GM23338 (cell line): ENCODE results near the gene SF1. TPM values are rescaled to one million over a fixed set of nuclear protein-coding genes. Genes with fewer than 3 reads are reported as not detected.

ENCODE experiments used
- ATAC-seq: fragments of 200-7000 bp; cut with Tn5 transposase; 3 replicates; pipeline ENCODE4 v1.9.1; 2020
- DNase-seq: peaks from one replicate; pipeline ENCODE4 v3.0.0-alpha.2; 2015; ENCODE audit warnings: low spot score
- H2AFZ ChIP-seq: fragments of 200-600 bp; sonication (generic); 2 replicates; pipeline ENCODE4 v1.8.0; 2016; ENCODE audit warnings: antibody characterized with exemption, mild to moderate bottlenecking, moderate library complexity
- H3F3A ChIP-seq: fragments of 200-600 bp; sonication (generic); replicated peaks from 2 replicates; pipeline ENCODE4 v1.8.0; 2017; ENCODE audit warnings: antibody characterized with exemption, mixed run types, low read depth
- H3K27ac ChIP-seq: fragments of 200-600 bp; sonication (generic); 2 replicates; pipeline ENCODE4 v1.6.1; 2016; ENCODE audit warnings: low read depth
- H3K27me3 ChIP-seq: fragments of 200-600 bp; sonication (generic); 2 replicates; pipeline ENCODE4 v1.8.0; 2016; ENCODE audit warnings: mild to moderate bottlenecking, mixed run types, moderate library complexity; ENCODE audit not compliant: insufficient read depth
- H3K36me3 ChIP-seq: fragments of 200-600 bp; sonication (generic); 2 replicates; pipeline ENCODE4 v1.8.0; 2016; ENCODE audit warnings: mild to moderate bottlenecking; ENCODE audit not compliant: insufficient read depth
- H3K4me1 ChIP-seq: fragments of 200-600 bp; sonication (generic); 2 replicates; pipeline ENCODE4 v1.8.0; 2016; ENCODE audit warnings: mild to moderate bottlenecking, moderate library complexity; ENCODE audit not compliant: insufficient read depth
- H3K4me2 ChIP-seq: fragments of 200-600 bp; sonication (generic); 2 replicates; pipeline ENCODE4 v1.7.1; 2017; ENCODE audit warnings: mixed run types
- H3K4me3 ChIP-seq: fragments of 200-600 bp; sonication (generic); 2 replicates; pipeline ENCODE4 v1.6.1; 2016; ENCODE audit warnings: mixed run types
- H3K79me2 ChIP-seq: fragments of 200-600 bp; sonication (generic); replicated peaks from 2 replicates; pipeline ENCODE4 v1.8.0; 2017; ENCODE audit warnings: mild to moderate bottlenecking; ENCODE audit not compliant: insufficient read depth
- H3K9me2 ChIP-seq: fragments of 200-600 bp; sonication (generic); 2 replicates; pipeline ENCODE4 v1.8.0; 2017; ENCODE audit not compliant: insufficient read depth
- H4K20me1 ChIP-seq: fragments of 200-600 bp; sonication (generic); replicated peaks from 2 replicates; pipeline ENCODE4 v1.8.0; 2017; ENCODE audit warnings: mild to moderate bottlenecking; ENCODE audit not compliant: insufficient read depth
- H3K27ac Mint-ChIP-seq: 2 replicates; pipeline ENCODE4 v1.8.0; 2020; ENCODE audit warnings: inconsistent platforms, mild to moderate bottlenecking, moderate library complexity, mixed read lengths
- H3K27me3 Mint-ChIP-seq: 3 replicates; pipeline ENCODE4 v1.8.0; 2022; ENCODE audit warnings: low read depth, mild to moderate bottlenecking, moderate library complexity, mixed read lengths, inconsistent platforms; ENCODE audit not compliant: insufficient read depth, poor library complexity
- H3K36me3 Mint-ChIP-seq: 3 replicates; pipeline ENCODE4 v1.8.0; 2021; ENCODE audit warnings: low read depth, mild to moderate bottlenecking, inconsistent platforms, moderate library complexity, mixed read lengths
- H3K4me1 Mint-ChIP-seq: 3 replicates; pipeline ENCODE4 v1.8.0; 2020; ENCODE audit warnings: mild to moderate bottlenecking, inconsistent platforms, mixed read lengths
- H3K4me3 Mint-ChIP-seq: 3 replicates; pipeline ENCODE4 v1.8.0; 2021; ENCODE audit warnings: moderate library complexity, mild to moderate bottlenecking, inconsistent platforms, mixed read lengths
- H3K9me3 Mint-ChIP-seq: 3 replicates; pipeline ENCODE4 v1.8.0; 2020; ENCODE audit warnings: moderate library complexity, mild to moderate bottlenecking, inconsistent platforms, mixed read lengths
- CREB1 ChIP-seq: fragments of 250-450 bp; sonication (Bioruptor Pico); IDR thresholded peaks from 2 replicates; pipeline ENCODE4 v1.5.0; 2020; ENCODE audit warnings: low read depth, mild to moderate bottlenecking, moderate library complexity
- CTCF ChIP-seq, 2 experiments: fragments of 200-600 bp in 1 of 2; sonication (generic) in 1 of 2; conservative IDR thresholded peaks; 2 replicates each; pipeline versions ENCODE4 v1.5.1 to v1.6.1; 2016 to 2017; ENCODE audit warnings: antibody characterized with exemption in 2 of 2, low read depth in 2 of 2, mild to moderate bottlenecking in 2 of 2, moderate library complexity in 1 of 2
- ETS1 ChIP-seq: IDR thresholded peaks from 2 replicates; pipeline ENCODE4 v1.6.1; 2016; ENCODE audit warnings: antibody characterized with exemption
- EZH2 ChIP-seq: fragments of 200-600 bp; sonication (generic); IDR thresholded peaks from one replicate; pipeline ENCODE4 v1.8.0; 2017; ENCODE audit warnings: antibody characterized with exemption, mild to moderate bottlenecking, low read depth; ENCODE audit not compliant: unreplicated experiment
- EZH2phosphoT487 ChIP-seq: fragments of 200-600 bp; sonication (generic); IDR thresholded peaks from one replicate; pipeline ENCODE4 v1.8.1; 2018; ENCODE audit warnings: antibody characterized with exemption; ENCODE audit not compliant: unreplicated experiment
- JUNB ChIP-seq: IDR thresholded peaks from one replicate; pipeline ENCODE4 v1.6.1; 2016; ENCODE audit warnings: antibody characterized with exemption; ENCODE audit not compliant: unreplicated experiment
- NANOG ChIP-seq: IDR thresholded peaks from 2 replicates; pipeline ENCODE4 v1.6.1; 2016; ENCODE audit warnings: antibody characterized with exemption, borderline replicate concordance
- POLR2AphosphoS5 ChIP-seq: IDR thresholded peaks from 2 replicates; pipeline ENCODE4 v1.6.1; 2016; ENCODE audit warnings: antibody characterized with exemption, low read depth
- REST ChIP-seq: IDR thresholded peaks from one replicate; pipeline ENCODE4 v1.6.1; 2018; ENCODE audit warnings: antibody characterized with exemption; ENCODE audit not compliant: unreplicated experiment
- STAT1 ChIP-seq: IDR thresholded peaks from one replicate; pipeline ENCODE4 v1.6.1; 2016; ENCODE audit warnings: antibody characterized with exemption; ENCODE audit not compliant: unreplicated experiment
- ZNF114 ChIP-seq: fragments of 250-450 bp; sonication (Bioruptor Pico); IDR thresholded peaks from 2 replicates; pipeline ENCODE4 v1.5.0; 2020; ENCODE audit warnings: mild to moderate bottlenecking, moderate library complexity
- ZNF331 ChIP-seq: fragments of 250-450 bp; sonication (Bioruptor Pico); IDR thresholded peaks from 2 replicates; pipeline ENCODE4 v1.5.0; 2020; ENCODE audit warnings: low read depth, mild to moderate bottlenecking, moderate library complexity
- ZNF462 ChIP-seq: fragments of 250-450 bp; sonication (Bioruptor Pico); IDR thresholded peaks from 2 replicates; pipeline ENCODE4 v1.5.0; 2020; ENCODE audit warnings: mild to moderate bottlenecking, moderate library complexity
- polyA plus RNA-seq: library from polyadenylated mRNA; unstranded; fragments of >200 nt; fragmentation: Nextera tagmentation; extraction: Ambion mirVana; gene quantifications from 2 replicates; pipeline ENCODE4 v1.2.1, GENCODE V29; 2016
- total RNA-seq: library from RNA; depleted of rRNA; stranded (reverse); fragments of >200 nt; shearing (Covaris generic); gene quantifications from 2 replicates; pipeline ENCODE4 v1.2.3, GENCODE V29; 2014

SF1 gene
- total and polyA plus RNA-seq, 2 experiments from 2014 or later: 76.9 to 252 TPM

GRCh38 chr11:64810271-64810890 is 32.0 kb upstream of the SF1 start, which contains the start of gene MEN1:
Gene MEN1 (minus strand): TSS chr11:64810551. CDS start chr11:64810109, 442 bp downstream.
- H3K4me2 ChIP-seq: peak within 1 kb of the TSS; percentile 93
- H3K27me3 ChIP-seq: no peaks in the 10 kb centered on the region
- no peaks in the 10 kb centered on the region for H3K9me2 ChIP-seq
- Mint-ChIP-seq H3K36me3 (peaks cover 21% of the 10 kb centered on the region), H3K4me3 (peak within 1 kb of the TSS; percentile 92), H3K27ac (peak within 1 kb of the TSS; percentile 89), H3K27me3 (peaks cover 13% of the 10 kb centered on the region), H3K9me3 (no peaks in the 10 kb centered on the region; the same call in 2 of the 3 replicates), H3K4me1 (peaks cover 9% of the 10 kb centered on the region)
- TF ChIP-seq CREB1 (CRISPR knock-in tag): peak; percentile 55
- no peak for TF ChIP-seq ZNF114
- TF ChIP-seq CTCF (conservative IDR thresholded peaks at IDR 0.05; ENCODE audit: low read depth in 2 of 2): no peak
- no peak for TF ChIP-seq JUNB
- no peak for TF ChIP-seq REST
- TF ChIP-seq POLR2AphosphoS5: peak; percentile 80
- no peak for TF ChIP-seq ZNF331 (CRISPR knock-in tag)
- no peak for TF ChIP-seq EZH2phosphoT487
- no peak for TF ChIP-seq STAT1
- TF ChIP-seq ETS1: peak; percentile 97
- TF ChIP-seq EZH2: no peak
- TF ChIP-seq ZNF462 (CRISPR knock-in tag): no peak
- no peak for TF ChIP-seq NANOG
- H4K20me1 ChIP-seq: 0 out of 2 replicates have a peak, but pooled peaks cover 13% of the 10 kb centered on the region
- peak within 1 kb of the TSS; percentile 78 for H2AFZ ChIP-seq
- peaks cover 5% of the 10 kb centered on the region; the same call in 1 of the 2 replicates for H3K4me1 ChIP-seq
- peak; percentile 97 for ATAC-seq
- peaks cover 6% of the 10 kb centered on the region; the same call in 1 of the 2 replicates for H3K79me2 ChIP-seq
- peak within 1 kb of the TSS; percentile 30; the same call in 1 of the 2 replicates for H3K27ac ChIP-seq
- peak within 1 kb of the TSS; percentile 83 for H3K4me3 ChIP-seq
- DNase-seq: peak; percentile 99
- no peaks in the 10 kb centered on the region for H3K36me3 ChIP-seq
- peaks cover 4% of the 10 kb centered on the region; the same call in 1 of the 2 replicates for H3F3A ChIP-seq
